BJ (cell line): ENCODE results near the gene LARGE2. TPM values are rescaled to one million over a fixed set of nuclear protein-coding genes. Genes with fewer than 3 reads are reported as not detected.
A peak's percentile ranks its signal among the peaks of the same experiment; 100 is the strongest.

Source experiments
- CTCF ChIA-PET: fragments of 350-600 bp; formaldehyde crosslinking; extraction: SDS; loops from one replicate; lab custom pipeline; 2021; ENCODE audit warnings: antibody characterized with exemption, inconsistent platforms; lab: Yijun Ruan, JAX
- POLR2A ChIA-PET: fragments of 300-600 bp; sonication (Branson Sonifier 250); formaldehyde crosslinking; extraction: SDS; loops from one replicate; lab custom pipeline; 2021; ENCODE audit warnings: antibody characterized with exemption; lab: Charles Lee
- DNase-seq: peaks from one replicate; pipeline ENCODE4 v3.0.0-alpha.2; 2011; ENCODE audit warnings: low read depth
- H3K27me3 ChIP-seq: 2 replicates; pipeline ENCODE4 v1.6.0; 2011; ENCODE audit warnings: low read length; ENCODE audit not compliant: control insufficient read depth, insufficient read depth
- H3K36me3 ChIP-seq: 2 replicates; pipeline ENCODE4 v1.5.1; 2011; ENCODE audit warnings: low read length; ENCODE audit not compliant: control insufficient read depth, insufficient read depth
- H3K4me3 ChIP-seq: 2 replicates; pipeline ENCODE4 v1.5.1; 2011; ENCODE audit warnings: low read depth, mild to moderate bottlenecking, control low read depth, low read length
- polyA plus RNA-seq: library from polyadenylated mRNA; depleted of rRNA; stranded (reverse); fragments of >200 nt; gene quantifications from 2 replicates; pipeline ENCODE4 v1.2.3, GENCODE V29; 2011
- TF ChIP-seq, protein P1 (sequence below): IDR thresholded peaks from 2 replicates; pipeline ENCODE4 v1.5.1; 2011; ENCODE audit warnings: low read depth, mild to moderate bottlenecking, control low read depth, inconsistent platforms, low read length, moderate library complexity; ENCODE audit not compliant: insufficient read depth

Gene LARGE2
- polyA plus RNA-seq, 1 experiment, result 0.05 TPM

DNA sequence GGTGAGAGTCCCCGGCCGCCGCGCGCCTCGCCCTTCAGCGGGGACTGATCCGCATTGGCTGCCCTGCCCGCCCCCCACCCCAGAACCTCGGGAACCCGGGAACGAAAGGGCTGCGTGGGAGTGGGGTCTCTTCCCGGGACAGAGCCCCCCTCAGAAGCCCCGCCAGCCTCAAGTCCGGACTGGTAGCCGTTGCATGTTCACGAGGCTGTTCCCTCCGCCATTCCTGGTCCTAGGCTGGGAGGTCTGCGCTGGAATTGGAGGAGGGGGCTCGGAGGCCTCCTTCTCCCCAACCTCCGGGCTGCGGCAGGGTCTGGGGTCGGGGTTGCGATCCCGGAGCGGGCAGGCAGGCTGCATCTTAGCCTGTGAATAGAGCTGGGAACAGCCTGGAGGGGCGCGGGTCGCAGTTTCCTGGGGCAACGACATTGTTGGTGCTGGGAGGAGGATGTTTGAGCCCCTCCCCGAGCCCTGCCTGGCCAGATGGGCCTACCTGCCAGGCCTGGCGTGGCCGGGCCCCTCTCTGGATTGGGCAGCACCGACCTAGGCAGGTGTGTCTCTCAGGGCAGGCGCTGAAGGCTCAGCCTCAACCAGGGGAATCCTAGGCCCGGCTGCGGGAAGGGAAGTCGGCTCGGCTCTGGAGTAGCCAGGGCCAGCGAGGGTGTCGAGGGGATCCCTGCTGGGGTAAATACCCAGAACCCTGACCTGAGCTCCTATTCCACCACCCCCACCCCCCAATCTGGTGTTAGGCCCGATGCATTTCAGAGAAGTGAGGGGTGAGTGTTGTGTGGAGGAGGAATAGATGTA, 36.3 kb upstream of the LARGE2 start:
- POLR2A ChIA-PET, result no interaction called here
- CTCF ChIA-PET, result interaction anchor here (3.9 kb wide), 1 partner anchor 14 kb away, joined by 11 read pairs; no protein-coding TSS in a partner anchor
- TF ChIP-seq, protein P1, sequence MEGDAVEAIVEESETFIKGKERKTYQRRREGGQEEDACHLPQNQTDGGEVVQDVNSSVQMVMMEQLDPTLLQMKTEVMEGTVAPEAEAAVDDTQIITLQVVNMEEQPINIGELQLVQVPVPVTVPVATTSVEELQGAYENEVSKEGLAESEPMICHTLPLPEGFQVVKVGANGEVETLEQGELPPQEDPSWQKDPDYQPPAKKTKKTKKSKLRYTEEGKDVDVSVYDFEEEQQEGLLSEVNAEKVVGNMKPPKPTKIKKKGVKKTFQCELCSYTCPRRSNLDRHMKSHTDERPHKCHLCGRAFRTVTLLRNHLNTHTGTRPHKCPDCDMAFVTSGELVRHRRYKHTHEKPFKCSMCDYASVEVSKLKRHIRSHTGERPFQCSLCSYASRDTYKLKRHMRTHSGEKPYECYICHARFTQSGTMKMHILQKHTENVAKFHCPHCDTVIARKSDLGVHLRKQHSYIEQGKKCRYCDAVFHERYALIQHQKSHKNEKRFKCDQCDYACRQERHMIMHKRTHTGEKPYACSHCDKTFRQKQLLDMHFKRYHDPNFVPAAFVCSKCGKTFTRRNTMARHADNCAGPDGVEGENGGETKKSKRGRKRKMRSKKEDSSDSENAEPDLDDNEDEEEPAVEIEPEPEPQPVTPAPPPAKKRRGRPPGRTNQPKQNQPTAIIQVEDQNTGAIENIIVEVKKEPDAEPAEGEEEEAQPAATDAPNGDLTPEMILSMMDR, result no peak
- no peak for DNase-seq
- Histone ChIP-seq H3K27me3 (peaks cover 3% of the 10 kb centered on the region; the same call in 1 of the 2 replicates), H3K4me3 (peak overlapping the region; percentile 37), H3K36me3 (peaks cover under 1% of the 10 kb centered on the region)

DNA sequence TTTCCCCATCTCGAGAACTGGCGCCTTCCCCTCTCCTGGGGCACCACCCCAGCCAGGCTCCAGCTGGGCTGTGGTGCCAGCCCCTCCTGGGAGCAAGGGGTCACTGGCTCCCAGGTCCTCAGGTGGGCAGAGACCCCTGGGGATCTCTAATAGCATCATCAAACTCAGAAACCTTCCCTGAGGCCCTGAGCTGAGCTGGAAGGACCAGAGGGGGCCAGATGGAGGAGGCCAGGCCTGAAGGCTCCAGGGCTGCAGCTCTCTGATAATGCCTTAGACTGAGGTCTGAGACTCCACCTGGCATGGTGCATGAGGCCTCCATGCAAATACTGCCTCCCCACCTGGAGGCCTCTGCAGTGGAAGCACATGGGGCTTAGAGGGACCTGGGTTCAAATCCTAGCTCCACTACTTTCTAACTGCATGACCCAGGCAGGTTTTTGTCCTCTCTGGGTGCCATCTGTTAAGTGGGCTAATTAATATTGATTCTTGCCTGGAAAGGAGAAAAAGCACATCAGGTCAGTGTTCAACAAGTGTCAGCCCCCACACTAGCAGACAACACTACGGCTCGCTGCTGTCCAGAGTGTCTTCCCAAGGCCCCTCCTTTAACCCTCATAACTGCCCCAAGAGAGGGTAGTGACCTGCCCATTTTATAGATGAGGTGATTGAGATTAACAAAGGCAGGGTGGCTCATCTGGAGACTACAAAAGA, 35.5 kb upstream of the LARGE2 start:
- Histone ChIP-seq H3K27me3 (peaks cover 3% of the 10 kb centered on the region; the same call in 1 of the 2 replicates), H3K4me3 (no peak overlapping the region), H3K36me3 (no peaks in the 10 kb centered on the region; the same call in none of the 2 replicates)
- TF ChIP-seq, protein P1, result no peak
- no peak for DNase-seq
- ChIA-PET POLR2A (no interaction called here), CTCF (interaction anchor here (1.1 to 3.9 kb wide), 2 partner anchors 14 to 63 kb away, joined by 3 to 11 read pairs; no protein-coding TSS in a partner anchor)

DNA sequence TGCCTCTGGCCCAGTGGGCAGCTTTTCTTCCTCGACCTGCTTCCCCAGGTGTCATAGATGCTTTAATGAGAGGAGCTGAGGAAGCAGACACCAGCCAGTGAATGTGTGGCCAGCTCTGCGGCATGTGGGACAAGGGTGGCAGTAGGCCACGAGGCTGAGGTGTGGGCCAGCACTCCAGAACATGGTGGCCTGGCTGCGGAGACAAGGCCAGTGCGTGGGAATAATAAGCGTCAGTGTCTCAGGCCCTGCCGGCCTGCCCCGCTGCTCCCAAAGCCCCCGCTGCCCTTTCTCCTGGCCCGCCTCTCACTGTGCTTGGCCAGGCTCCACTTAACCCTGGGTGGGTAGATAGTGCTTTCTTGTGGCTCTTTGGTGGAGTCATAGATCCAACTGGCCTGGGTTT, 34.9 kb upstream of the LARGE2 start:
- DNase-seq, result no peak
- Histone ChIP-seq H3K36me3 (no peaks in the 10 kb centered on the region; the same call in 1 of the 2 replicates), H3K27me3 (peaks cover 3% of the 10 kb centered on the region; the same call in 1 of the 2 replicates), H3K4me3 (no peak overlapping the region)
- TF ChIP-seq, protein P1, result no peak
- POLR2A ChIA-PET, result no interaction called here
- CTCF ChIA-PET, result interaction anchor here (0.5 to 3.9 kb wide), 3 partner anchors 15 to 62 kb away, joined by 3 to 11 read pairs (median 4); no protein-coding TSS in a partner anchor

DNA sequence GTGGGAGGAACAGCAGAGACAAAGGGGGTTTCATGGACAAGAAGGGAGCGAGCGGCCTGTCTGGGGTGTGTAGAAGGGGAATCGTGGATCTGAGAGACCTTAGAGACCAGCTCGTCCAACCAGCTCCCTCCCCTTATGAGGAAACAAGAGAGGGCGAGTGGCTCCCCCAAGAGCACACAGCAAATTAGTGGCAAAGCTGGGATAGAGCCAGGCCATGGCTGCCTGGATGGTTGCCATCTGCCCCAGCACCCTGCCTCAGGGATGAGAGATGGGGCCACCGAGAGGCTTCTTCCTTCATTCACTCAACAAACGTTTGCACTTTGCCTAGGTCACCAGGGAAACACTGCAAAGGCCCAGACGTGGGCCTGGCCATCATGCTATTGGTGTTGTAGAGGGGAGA, 32.9 kb upstream of the LARGE2 start:
- peaks cover 3% of the 10 kb centered on the region; the same call in 1 of the 2 replicates for H3K27me3 ChIP-seq

More for the DNA sequence above, 32.9 kb upstream of the LARGE2 start:
- H3K4me3 ChIP-seq, result no peak overlapping the region
- TF ChIP-seq, protein P1, result no peak
- H3K36me3 ChIP-seq, result no peaks in the 10 kb centered on the region
- DNase-seq, result no peak
- POLR2A ChIA-PET, result no interaction called here
- CTCF ChIA-PET, result interaction anchor here (3.9 kb wide), 1 partner anchor 17 kb away, joined by 11 read pairs; no protein-coding TSS in a partner anchor
